HCT116 (cell line): ENCODE measurements around the gene PTPRO. TPM values are rescaled to one million over a fixed set of nuclear protein-coding genes. Genes with fewer than 3 reads are reported as not detected.
A peak's percentile ranks its signal among the peaks of the same experiment; 100 is the strongest.

Source experiments
- ATAC-seq: fragments of 200-7000 bp; cut with Tn5 transposase; 2 replicates; pipeline ENCODE4 v1.9.1; 2020; ENCODE audit warnings: mild to moderate bottlenecking, moderate library complexity
- BruUV-seq: library from RNA; stranded (reverse); fragments of 400-500 nt; replicated peaks from 2 replicates; lab custom pipeline; 2021; lab: Mats Ljungman, UMichigan
- CTCF ChIA-PET: fragments of 300-600 bp; sonication (Branson Sonifier 250); formaldehyde crosslinking; loops from one replicate; lab custom pipeline; 2021; ENCODE audit warnings: antibody characterized with exemption; lab: Charles Lee
- POLR2A ChIA-PET: fragments of 300-600, 350-600 bp; sonication (Branson Sonifier 250); formaldehyde crosslinking; loops from one replicate; lab custom pipeline; 2021; ENCODE audit warnings: antibody characterized with exemption; lab: Charles Lee
- RAD21 ChIA-PET, 2 experiments: fragments of 300-600 bp; sonication (Branson Sonifier 250); formaldehyde crosslinking; loops; one replicate each; lab custom pipeline; 2023; ENCODE audit warnings: low total read pairs in 2 of 2; ENCODE audit not compliant: uncharacterized antibody in 2 of 2, unreplicated experiment in 2 of 2, low non-redundant PET in 1 of 2; lab: Charles Lee
- DNase-seq: peaks from one replicate; pipeline ENCODE4 v3.0.0-alpha.2; 2010; ENCODE audit warnings: low read depth, low spot score
- H2AFZ ChIP-seq: fragments of 200-600 bp; shearing (Covaris generic), sonication (generic); 2 replicates; pipeline ENCODE4 v1.6.1; 2017; ENCODE audit warnings: low read depth, mixed run types, mixed read lengths, antibody characterized with exemption, low read length; ENCODE audit not compliant: poor library complexity, severe bottlenecking
- H3K27ac ChIP-seq: 2 replicates; pipeline ENCODE4 v1.5.1; 2012; ENCODE audit warnings: low read depth, low read length
- H3K27me3 ChIP-seq: fragments of 200-600 bp; sonication (generic); 2 replicates; pipeline ENCODE4 v1.6.1; 2016; ENCODE audit warnings: mixed run types, low read length, mixed read lengths; ENCODE audit not compliant: insufficient read depth
- H3K36me3 ChIP-seq, 2 experiments: fragments of 200-500 bp in 1 of 2; fragments of 200-600 bp in 1 of 2; sonication (Bioruptor generic) in 1 of 2; sonication (generic) in 1 of 2; 2 replicates each; pipeline versions ENCODE4 v1.5.1 to v1.6.1; 2014 to 2016; ENCODE audit warnings: low read length in 2 of 2, inconsistent platforms in 1 of 2, mixed read lengths in 1 of 2, mixed run types in 1 of 2; ENCODE audit not compliant: insufficient read depth in 2 of 2, control insufficient read depth in 1 of 2
- H3K4me1 ChIP-seq, 2 experiments: fragments of 200-600 bp in 1 of 2; sonication (generic) in 1 of 2; 2 replicates each; pipeline versions ENCODE4 v1.5.1 to v1.6.1; 2012 to 2017; ENCODE audit warnings: low read length in 2 of 2, inconsistent platforms in 1 of 2, mild to moderate bottlenecking in 1 of 2, mixed read lengths in 1 of 2, mixed run types in 1 of 2, moderate library complexity in 1 of 2; ENCODE audit not compliant: insufficient read depth in 2 of 2, control insufficient read depth in 1 of 2
- H3K4me2 ChIP-seq: fragments of 200-600 bp; sonication (generic); 2 replicates; pipeline ENCODE4 v1.6.1; 2017; ENCODE audit warnings: mixed run types, low read length, mixed read lengths
- H3K4me3 ChIP-seq, 2 experiments: fragments of 200-600 bp in 1 of 2; sonication (generic) in 1 of 2; replicated peaks in 1 of 2; 2 replicates each; pipeline ENCODE4 v1.5.1; 2011 to 2016; ENCODE audit warnings: low read length in 2 of 2, control low read depth in 1 of 2, low read depth in 1 of 2, mild to moderate bottlenecking in 1 of 2, mixed read lengths in 1 of 2, mixed run types in 1 of 2
- H3K79me2 ChIP-seq: fragments of 200-600 bp; sonication (generic); 2 replicates; pipeline ENCODE4 v1.6.1; 2017; ENCODE audit warnings: mild to moderate bottlenecking, mixed run types, low read length, moderate library complexity, mixed read lengths; ENCODE audit not compliant: insufficient read depth
- H3K9ac ChIP-seq: fragments of 200-600 bp; sonication (generic); 2 replicates; pipeline ENCODE4 v1.6.1; 2016; ENCODE audit warnings: low read length, mixed read lengths
- H3K9me2 ChIP-seq: fragments of 200-600 bp; sonication (generic), shearing (Covaris generic); 2 replicates; pipeline ENCODE4 v1.6.1; 2017; ENCODE audit warnings: mixed run types, mild to moderate bottlenecking, moderate library complexity; ENCODE audit not compliant: insufficient read depth
- H3K9me3 ChIP-seq, 2 experiments: fragments of 200-500 bp in 1 of 2; fragments of 200-600 bp in 1 of 2; sonication (Bioruptor generic) in 1 of 2; sonication (generic) in 1 of 2; 2 replicates each; pipeline ENCODE4 v1.6.1; 2014 to 2017; ENCODE audit warnings: low read length in 2 of 2, mixed read lengths in 2 of 2, inconsistent platforms in 1 of 2, low read depth in 1 of 2, mild to moderate bottlenecking in 1 of 2, mixed run types in 1 of 2, moderate library complexity in 1 of 2; ENCODE audit not compliant: control insufficient read depth in 1 of 2, insufficient read depth in 1 of 2
- H4K20me1 ChIP-seq: fragments of 200-600 bp; sonication (generic), shearing (Covaris generic); 2 replicates; pipeline ENCODE4 v1.6.1; 2017; ENCODE audit warnings: mixed run types, mild to moderate bottlenecking, moderate library complexity; ENCODE audit not compliant: insufficient read depth
- CTCF ChIP-seq, 3 experiments: fragments of 200-600 bp in 1 of 3; sonication (generic) in 1 of 3; IDR thresholded peaks in 2 of 3; conservative IDR thresholded peaks in 1 of 3; 2 replicates each; pipeline ENCODE4 v1.5.1; 2012 to 2017; ENCODE audit warnings: low read depth in 2 of 3, low read length in 2 of 3, antibody characterized with exemption in 1 of 3, borderline replicate concordance in 1 of 3, control low read depth in 1 of 3, mild to moderate bottlenecking in 1 of 3, mixed read lengths in 1 of 3, mixed run types in 1 of 3, moderate library complexity in 1 of 3; ENCODE audit not compliant: insufficient read depth in 1 of 3
- ELF1 ChIP-seq: IDR thresholded peaks from 2 replicates; pipeline ENCODE4 v1.6.1; 2012; ENCODE audit warnings: low read depth, borderline replicate concordance
- JUND ChIP-seq: IDR thresholded peaks from 2 replicates; pipeline ENCODE4 v1.6.1; 2012
- MAX ChIP-seq: IDR thresholded peaks from 2 replicates; pipeline ENCODE4 v1.6.1; 2012
- POLR2A ChIP-seq: IDR thresholded peaks from 2 replicates; pipeline ENCODE4 v1.7.0; 2011; ENCODE audit warnings: borderline replicate concordance; ENCODE audit not compliant: insufficient read depth, insufficient read length; ENCODE audit errors: extremely low read depth
- POLR2AphosphoS5 ChIP-seq: IDR thresholded peaks from 2 replicates; pipeline ENCODE4 v1.6.1; 2011; ENCODE audit warnings: mild to moderate bottlenecking, low read depth, low read length, moderate library complexity
- REST ChIP-seq: IDR thresholded peaks from 2 replicates; pipeline ENCODE4 v1.6.1; 2012; ENCODE audit warnings: low read depth
- SP1 ChIP-seq: IDR thresholded peaks from 2 replicates; pipeline ENCODE4 v1.6.1; 2012; ENCODE audit warnings: low read depth
- TCF7L2 ChIP-seq: IDR thresholded peaks from 2 replicates; pipeline ENCODE4 v1.7.0; 2011; ENCODE audit warnings: borderline replicate concordance, inconsistent platforms; ENCODE audit not compliant: insufficient read depth, insufficient read length; ENCODE audit errors: extremely low read depth
- ZFX ChIP-seq: fragments of 450-650 bp; IDR thresholded peaks from 2 replicates; pipeline ENCODE4 v1.6.1; 2017
- intact Hi-C: fragments of 100-400 bp; cut with micrococcal nuclease; formaldehyde crosslinking; loops from 2 replicates; pipeline ENCODE4 v1.10.0; 2022
- total RNA-seq: library from RNA; stranded (reverse); gene quantifications from one replicate; pipeline ENCODE4 v1.2.1, GENCODE V29; 2021; ENCODE audit not compliant: unreplicated experiment
- TF ChIP-seq, protein P1 (sequence below): IDR thresholded peaks from 2 replicates; pipeline ENCODE4 v1.6.1; 2011; ENCODE audit warnings: mild to moderate bottlenecking, low read length, moderate library complexity; ENCODE audit not compliant: insufficient replicate concordance; ENCODE audit errors: extremely low read depth

Gene PTPRO
- total RNA-seq, 1 experiment from 2014 or later: not detected

GRCh38 chr12:15535352-15535781 lies 213.1 kb downstream of the PTPRO start:
- Histone ChIP-seq H3K27me3 (no peaks in the 10 kb centered on the region), H3K4me3 (no peak overlapping the region), H4K20me1 (no peaks in the 10 kb centered on the region), H3K4me1 (peaks cover 0 to 4% of the 10 kb centered on the region in 2 experiments; a peak in 1 of 4 replicates), H3K9me2 (no peaks in the 10 kb centered on the region), H3K9ac (no peak overlapping the region), H2AFZ (peak overlapping the region; percentile 31), H3K27ac (no peak overlapping the region), H3K79me2 (no peaks in the 10 kb centered on the region), H3K4me2 (no peak overlapping the region), H3K9me3 (no peaks in the 10 kb centered on the region), H3K36me3 (no peaks in the 10 kb centered on the region)
- intact Hi-C loops: loop anchor here (10.0 kb wide), 1 partner anchor 239 kb away; no protein-coding TSS in a partner anchor
- DNase-seq (no peak), ATAC-seq (no peak)
- BruUV-seq: no TSS peak
- TF ChIP-seq MAX (no peak), REST (no peak), POLR2A (no peak)
- POLR2A ChIA-PET: no interaction called here
- CTCF ChIA-PET: interaction anchor here (1.2 to 2.8 kb wide), 2 partner anchors 49 to 321 kb away, joined by 4 to 16 read pairs; no protein-coding TSS in a partner anchor
- RAD21 ChIA-PET: no interaction called here

DNA sequence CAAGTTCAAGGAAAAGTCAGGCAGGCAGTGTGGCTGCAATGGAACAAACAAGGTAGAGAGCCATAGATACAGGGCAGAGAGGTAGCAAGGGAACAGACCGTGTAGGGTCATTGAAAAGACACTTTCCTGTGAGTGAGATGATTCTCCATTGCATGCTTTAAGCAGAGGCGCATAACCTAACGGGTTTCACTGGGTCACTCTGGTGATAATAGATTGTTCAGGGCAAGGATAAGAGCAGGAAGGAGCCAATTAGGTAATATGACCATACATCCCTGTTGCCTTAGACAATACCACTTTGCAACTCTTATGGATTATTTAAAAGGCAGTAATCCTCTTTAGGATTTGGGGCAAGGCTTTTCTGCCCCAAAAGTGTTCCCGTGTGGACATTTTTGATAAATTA lies 214.1 kb downstream of the PTPRO start:
- no peak overlapping the region for H3K4me2 ChIP-seq
- POLR2A ChIA-PET: no interaction called here
- no peaks in the 10 kb centered on the region for H3K36me3 ChIP-seq
- no peaks in the 10 kb centered on the region for H4K20me1 ChIP-seq
- H3K9me3 ChIP-seq: no peaks in the 10 kb centered on the region
- no peaks in the 10 kb centered on the region for H3K27me3 ChIP-seq
- no peak overlapping the region for H3K4me3 ChIP-seq
- intact Hi-C loops: loop anchor here (10.0 kb wide), 1 partner anchor 238 kb away; no protein-coding TSS in a partner anchor
- no peak overlapping the region for H2AFZ ChIP-seq
- no peaks in the 10 kb centered on the region for H3K9me2 ChIP-seq
- H3K9ac ChIP-seq: no peak overlapping the region
- peaks cover 0 to 4% of the 10 kb centered on the region in 2 experiments; a peak in 1 of 4 replicates for H3K4me1 ChIP-seq
- CTCF ChIA-PET: interaction anchor here (1.2 to 2.8 kb wide), 2 partner anchors 48 to 320 kb away, joined by 4 to 16 read pairs; no protein-coding TSS in a partner anchor
- ATAC-seq (no peak), DNase-seq (no peak)
- RAD21 ChIA-PET: no interaction called here
- H3K79me2 ChIP-seq: no peaks in the 10 kb centered on the region
- no peak overlapping the region for H3K27ac ChIP-seq
- no TSS peak for BruUV-seq
- TF ChIP-seq TCF7L2: no peak
- no peak for TF ChIP-seq SP1
- no peak for TF ChIP-seq ZFX
- TF ChIP-seq ELF1: no peak
- no peak for TF ChIP-seq CTCF (IDR thresholded peaks at IDR 0.05 in 2 of 3, conservative IDR thresholded peaks at IDR 0.05 in 1 of 3; ENCODE audit: borderline replicate concordance in 1 of 3, insufficient read depth in 1 of 3, low read depth in 2 of 3, low read length in 2 of 3)
- TF ChIP-seq, protein P1, sequence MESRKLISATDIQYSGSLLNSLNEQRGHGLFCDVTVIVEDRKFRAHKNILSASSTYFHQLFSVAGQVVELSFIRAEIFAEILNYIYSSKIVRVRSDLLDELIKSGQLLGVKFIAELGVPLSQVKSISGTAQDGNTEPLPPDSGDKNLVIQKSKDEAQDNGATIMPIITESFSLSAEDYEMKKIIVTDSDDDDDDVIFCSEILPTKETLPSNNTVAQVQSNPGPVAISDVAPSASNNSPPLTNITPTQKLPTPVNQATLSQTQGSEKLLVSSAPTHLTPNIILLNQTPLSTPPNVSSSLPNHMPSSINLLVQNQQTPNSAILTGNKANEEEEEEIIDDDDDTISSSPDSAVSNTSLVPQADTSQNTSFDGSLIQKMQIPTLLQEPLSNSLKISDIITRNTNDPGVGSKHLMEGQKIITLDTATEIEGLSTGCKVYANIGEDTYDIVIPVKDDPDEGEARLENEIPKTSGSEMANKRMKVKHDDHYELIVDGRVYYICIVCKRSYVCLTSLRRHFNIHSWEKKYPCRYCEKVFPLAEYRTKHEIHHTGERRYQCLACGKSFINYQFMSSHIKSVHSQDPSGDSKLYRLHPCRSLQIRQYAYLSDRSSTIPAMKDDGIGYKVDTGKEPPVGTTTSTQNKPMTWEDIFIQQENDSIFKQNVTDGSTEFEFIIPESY: no peak
- TF ChIP-seq POLR2A: no peak
- TF ChIP-seq POLR2AphosphoS5: no peak
- no peak for TF ChIP-seq JUND
